Measurements from ENCODE around the gene TMEM41A.
"Not testable (repeated sequence)": the region's sequence is repeated elsewhere in the genome, so short reads cannot be mapped to it uniquely, and the experiment has no call there.

Gene TMEM41A

GRCh38 chr3:185488465-185488864, 10.4 kb downstream of the TMEM41A start:
- no peak for DNase-seq (ENCODE audit: low read depth in 2 of 2)

GRCh38 chr3:185486394-185486793, 12.4 kb downstream of the TMEM41A start:
- no peak for DNase-seq (ENCODE audit: low read depth in 2 of 2)

- no peak for DNase-seq (ENCODE audit: low read depth in 2 of 2)
Observed at GRCh38 chr3:185484296-185484695, 14.5 kb downstream of the TMEM41A start.

DNA sequence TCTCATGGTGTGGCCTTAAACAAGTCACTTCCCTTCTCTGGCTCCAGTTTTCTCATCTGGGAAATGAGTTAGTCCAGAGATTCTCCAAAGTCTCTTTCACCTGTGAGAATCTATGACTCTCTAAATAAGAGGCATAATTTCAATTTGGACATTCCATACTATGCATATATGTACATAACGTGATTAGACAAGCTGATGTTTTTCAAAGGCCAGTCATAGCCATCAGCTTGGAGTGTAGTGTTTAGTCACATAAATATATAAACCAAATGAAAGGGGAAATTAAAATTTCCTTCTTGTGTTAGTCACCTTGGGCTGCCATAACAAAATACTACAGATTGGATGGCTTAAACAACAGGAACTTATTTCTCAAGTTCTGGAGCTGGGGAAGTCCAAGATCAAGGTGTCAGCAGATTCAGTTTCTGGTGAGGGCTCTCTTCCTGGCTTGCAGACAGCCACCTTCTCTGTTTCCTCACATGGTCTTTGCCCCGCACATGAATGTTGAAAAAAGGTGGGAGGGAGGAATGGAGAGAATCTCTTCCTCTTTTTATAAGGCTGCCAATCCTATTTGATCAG, 19.4 kb downstream of the TMEM41A start:
- no peak for DNase-seq (ENCODE audit: low read depth in 2 of 2)

DNA sequence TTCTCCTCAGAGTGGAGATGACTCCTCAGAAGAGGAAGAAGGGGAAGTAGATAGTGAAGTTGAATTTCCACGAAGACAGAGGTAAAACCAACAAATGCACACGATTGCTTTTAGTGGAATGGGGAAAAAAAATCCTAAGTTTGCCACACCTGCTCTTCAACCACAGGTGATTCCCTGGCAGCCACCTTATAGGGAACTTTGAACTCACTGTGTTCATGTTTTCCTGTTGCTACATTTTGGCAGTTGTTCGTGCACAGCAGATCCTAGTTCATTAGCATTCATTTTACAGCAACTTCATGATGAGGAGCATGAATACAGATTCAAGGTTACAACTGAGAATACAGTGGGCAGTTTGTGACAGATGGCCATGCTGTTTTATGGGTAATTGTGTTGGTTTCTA, 21.5 kb downstream of the TMEM41A start:
- no peak for DNase-seq (ENCODE audit: low read depth in 2 of 2)

GRCh38 chr3:185474922-185475321, 23.9 kb downstream of the TMEM41A start:
- not testable (repeated sequence) for DNase-seq (ENCODE audit: low read depth in 2 of 2)

- no peak for DNase-seq (ENCODE audit: low read depth in 2 of 2)
Observed at GRCh38 chr3:185473290-185473815, 25.5 kb downstream of the TMEM41A start.

- no peak for DNase-seq (ENCODE audit: low read depth in 2 of 2)
Observed at GRCh38 chr3:185470323-185470722, 28.5 kb downstream of the TMEM41A start.

GRCh38 chr3:185469542-185469941, 29.3 kb downstream of the TMEM41A start:
- no peak for DNase-seq (ENCODE audit: low read depth in 2 of 2)

- not testable (repeated sequence) for DNase-seq (ENCODE audit: low read depth in 2 of 2)
Observed at GRCh38 chr3:185466123-185466522, 32.7 kb downstream of the TMEM41A start.

GRCh38 chr3:185465471-185465870, 33.4 kb downstream of the TMEM41A start:
- DNase-seq (ENCODE audit: low read depth in 2 of 2) = no peak

DNA sequence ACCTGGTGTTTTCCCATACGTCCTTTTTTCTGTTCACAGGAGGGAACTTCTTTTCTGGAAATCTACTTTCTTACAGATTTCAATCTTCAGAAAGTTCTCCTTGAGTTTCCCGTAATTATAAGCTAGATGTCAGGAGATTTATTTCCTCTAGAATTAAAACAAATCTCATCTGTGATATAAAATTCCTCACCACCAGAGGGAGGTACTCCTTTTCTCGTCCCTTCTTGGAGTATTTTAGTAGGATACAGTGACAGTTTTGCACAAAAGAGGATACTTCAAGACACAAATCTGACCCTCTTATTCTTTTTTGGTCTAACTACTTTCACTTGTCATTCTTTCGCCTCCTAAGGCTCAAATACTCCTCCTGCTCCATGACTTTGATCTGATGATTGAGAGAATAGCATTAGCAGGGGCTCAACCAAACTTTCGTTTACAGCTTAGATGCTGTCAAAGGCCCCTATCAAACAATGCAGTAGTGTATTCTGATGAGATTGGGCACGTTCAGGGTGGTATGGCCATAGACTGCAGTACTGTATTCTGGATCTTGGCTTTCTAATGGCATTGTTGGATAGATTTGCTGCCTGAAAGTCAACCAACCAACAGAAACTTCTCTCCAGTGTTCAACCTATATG, 38.0 kb downstream of the TMEM41A start:
- no peak for DNase-seq (ENCODE audit: low read depth in 2 of 2)

- no peak for DNase-seq (ENCODE audit: low read depth in 2 of 2)
Observed at GRCh38 chr3:185460309-185460708, 38.5 kb downstream of the TMEM41A start.

DNA sequence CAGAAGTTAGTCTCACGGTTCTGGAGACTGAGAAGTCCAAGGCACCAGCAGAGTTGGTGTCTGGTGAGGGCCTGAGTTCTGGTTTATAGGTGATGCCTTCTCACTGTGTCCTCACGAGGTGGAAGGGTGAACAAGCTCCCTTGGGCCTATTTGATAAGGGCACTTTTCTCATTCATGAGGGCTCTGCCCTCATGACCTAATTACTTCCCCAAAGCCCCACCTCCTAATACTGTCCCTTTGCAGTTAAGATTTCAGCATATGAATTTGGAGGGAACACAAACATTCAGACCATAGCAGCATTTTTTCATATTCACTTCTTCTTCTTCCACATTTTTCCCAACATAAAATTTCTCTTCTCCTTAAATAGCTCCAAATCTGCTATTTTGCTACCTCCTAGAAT, 41.5 kb downstream of the TMEM41A start:
- no peak for DNase-seq (ENCODE audit: low read depth in 2 of 2)

DNA sequence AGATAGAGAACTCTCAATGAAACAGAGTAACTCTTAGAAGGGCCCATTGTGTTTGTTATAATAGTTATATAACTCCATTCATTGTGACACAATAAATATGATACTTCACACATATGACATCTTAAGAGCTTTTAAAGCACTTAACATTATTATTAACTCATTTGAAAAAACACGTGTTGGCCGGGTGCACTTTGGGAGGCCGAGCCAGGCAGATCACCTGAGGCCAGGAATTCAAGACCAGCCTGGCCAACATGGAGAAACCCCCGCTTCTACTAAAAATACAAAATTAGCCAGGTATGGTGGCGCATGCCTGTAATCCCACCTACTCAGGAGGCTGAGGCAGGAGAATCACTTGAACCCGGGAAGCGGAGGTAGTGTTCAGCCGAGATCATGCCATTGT, 47.4 kb downstream of the TMEM41A start:
- DNase-seq (ENCODE audit: low read depth in 2 of 2) = not testable (repeated sequence)

GRCh38 chr3:185448107-185448506, 50.7 kb downstream of the TMEM41A start:
- DNase-seq (ENCODE audit: low read depth in 2 of 2) = no peak

- DNase-seq (ENCODE audit: low read depth in 2 of 2) = no peak
Observed at GRCh38 chr3:185444329-185444728, 54.5 kb downstream of the TMEM41A start.

- no peak for DNase-seq (ENCODE audit: low read depth in 2 of 2)
Observed at GRCh38 chr3:185442031-185442430, 56.8 kb downstream of the TMEM41A start.

GRCh38 chr3:185439745-185440466, 58.9 kb downstream of the TMEM41A start:
- DNase-seq (ENCODE audit: low read depth in 2 of 2) = no peak

Data from stimulated activated CD4-positive, alpha-beta T cell treated with anti-CD3 and anti-CD28 coated beads, Interleukin-1b, Interleukin-23, amount 100 ng/mL, for 4 hours (primary cell).